Activated CD8-positive, alpha-beta T cell treated with anti-CD3 and anti-CD28 coated beads for 36 hours (primary cell): ENCODE measurements around the gene INTS1. TPM values are rescaled to one million over a fixed set of nuclear protein-coding genes. Genes with fewer than 3 reads are reported as not detected.

Experiments used
- ATAC-seq: fragments of 200-7000 bp; cut with Tn5 transposase; one replicate; pipeline ENCODE4 v1.10.0; 2021; ENCODE audit warnings: mild to moderate bottlenecking, moderate library complexity
- CTCF ChIA-PET: fragments of 350-600 bp; sonication (Branson Sonifier 250); formaldehyde crosslinking; loops from one replicate; lab custom pipeline; 2021; ENCODE audit warnings: antibody characterized with exemption; lab: Charles Lee
- POLR2A ChIA-PET: fragments of 350-600 bp; sonication (Branson Sonifier 250); formaldehyde crosslinking; loops from one replicate; lab custom pipeline; 2021; ENCODE audit warnings: antibody characterized with exemption; lab: Charles Lee
- DNase-seq: peaks from one replicate; pipeline ENCODE4 v3.0.0-alpha.2; 2020
- H3K27ac Mint-ChIP-seq: one replicate; pipeline ENCODE4 v1.8.0; 2021; ENCODE audit warnings: mild to moderate bottlenecking, mixed read lengths
- H3K27me3 Mint-ChIP-seq: one replicate; pipeline ENCODE4 v1.8.0; 2021; ENCODE audit warnings: mixed read lengths
- H3K36me3 Mint-ChIP-seq: one replicate; pipeline ENCODE4 v1.8.0; 2021; ENCODE audit warnings: low read depth, mixed read lengths
- H3K4me1 Mint-ChIP-seq: one replicate; pipeline ENCODE4 v1.8.0; 2021; ENCODE audit warnings: low read depth, mixed read lengths
- H3K4me3 Mint-ChIP-seq: one replicate; pipeline ENCODE4 v1.8.0; 2021; ENCODE audit warnings: mild to moderate bottlenecking, moderate library complexity, mixed read lengths
- H3K9me3 Mint-ChIP-seq: one replicate; pipeline ENCODE4 v1.8.0; 2021; ENCODE audit warnings: mixed read lengths
- CTCF ChIP-seq: fragments of 200-600 bp; IDR thresholded peaks from one replicate; pipeline ENCODE4 v1.8.0; 2022; ENCODE audit warnings: antibody characterized with exemption, mild to moderate bottlenecking
- intact Hi-C: fragments of 100-400 bp; cut with micrococcal nuclease; formaldehyde crosslinking; loops from one replicate; pipeline ENCODE4 v1.10.0; 2022
- total RNA-seq, 2 experiments: library from RNA; stranded (reverse); gene quantifications; one replicate each; pipeline ENCODE4 v1.2.3, GENCODE V29; 2021

The INTS1 gene
- total RNA-seq, 2 experiments from 2014 or later: 100 to 103 TPM

- DNase-seq (no peak), ATAC-seq (no peak)
- Mint-ChIP-seq H3K27ac (no peak overlapping the region), H3K4me3 (no peak overlapping the region), H3K36me3 (peaks cover 8% of the 10 kb centered on the region), H3K4me1 (peaks cover 9% of the 10 kb centered on the region), H3K27me3 (no peaks in the 10 kb centered on the region), H3K9me3 (no peaks in the 10 kb centered on the region)
- POLR2A ChIA-PET: interaction anchor here (1.1 to 2.0 kb wide), 2 partner anchors 13 to 28 kb away, joined by 4 read pairs; no protein-coding TSS in a partner anchor
- TF ChIP-seq CTCF: no peak
- intact Hi-C loops: no loop called here
- CTCF ChIA-PET: interaction anchor here (1.5 to 2.3 kb wide), 5 partner anchors 10 to 482 kb away, joined by 4 to 11 read pairs (median 10); no protein-coding TSS in a partner anchor
Observed at GRCh38 chr7:1475393-1475792, 28.8 kb downstream of the INTS1 start.

- Mint-ChIP-seq H3K9me3 (no peaks in the 10 kb centered on the region), H3K27me3 (no peaks in the 10 kb centered on the region), H3K4me3 (no peak overlapping the region), H3K36me3 (peaks cover 8% of the 10 kb centered on the region), H3K4me1 (peaks cover 9% of the 10 kb centered on the region), H3K27ac (no peak overlapping the region)
- ChIA-PET CTCF (interaction anchor here (0.6 to 2.3 kb wide), 19 partner anchors 10 to 481 kb away, joined by 3 to 15 read pairs (median 5); a partner anchor contains a TSS), POLR2A (interaction anchor here (1.1 to 2.0 kb wide), 3 partner anchors 14 to 57 kb away, joined by 3 to 4 read pairs (median 4); no protein-coding TSS in a partner anchor)
- no peak for TF ChIP-seq CTCF
- DNase-seq (no peak), ATAC-seq (no peak)
- intact Hi-C loops: no loop called here
Observed at GRCh38 chr7:1474736-1475135, 29.5 kb downstream of the INTS1 start.

- intact Hi-C loops: no loop called here
- peaks cover 9% of the 10 kb centered on the region for H3K4me1 Mint-ChIP-seq
- POLR2A ChIA-PET: interaction anchor here (0.6 to 2.0 kb wide), 5 partner anchors 14 to 567 kb away, joined by 3 to 4 read pairs (median 3); no protein-coding TSS in a partner anchor
- ATAC-seq: peak; percentile 93
- peaks cover 8% of the 10 kb centered on the region for H3K36me3 Mint-ChIP-seq
- H3K27ac Mint-ChIP-seq: no peak overlapping the region
- no peaks in the 10 kb centered on the region for H3K27me3 Mint-ChIP-seq
- CTCF ChIA-PET: interaction anchor here (0.6 to 2.3 kb wide), 21 partner anchors 9 to 481 kb away, joined by 3 to 15 read pairs (median 5); a partner anchor contains a TSS
- H3K4me3 Mint-ChIP-seq: no peak overlapping the region
- H3K9me3 Mint-ChIP-seq: no peaks in the 10 kb centered on the region
- peak; percentile 97 for TF ChIP-seq CTCF
- peak; percentile 92 for DNase-seq
Observed at GRCh38 chr7:1473864-1474512, 30.2 kb downstream of the INTS1 start.

GRCh38 chr7:1470901-1471300 is 33.3 kb downstream of the INTS1 start:
- CTCF ChIA-PET: no interaction called here

More at GRCh38 chr7:1470901-1471300, 33.3 kb downstream of the INTS1 start:
- DNase-seq (no peak), ATAC-seq (no peak)
- H3K27ac Mint-ChIP-seq: no peak overlapping the region
- H3K4me1 Mint-ChIP-seq: peaks cover 9% of the 10 kb centered on the region
- no peak overlapping the region for H3K4me3 Mint-ChIP-seq
- no peak for TF ChIP-seq CTCF
- intact Hi-C loops: no loop called here
- H3K27me3 Mint-ChIP-seq: no peaks in the 10 kb centered on the region
- H3K9me3 Mint-ChIP-seq: no peaks in the 10 kb centered on the region
- POLR2A ChIA-PET: no interaction called here
- H3K36me3 Mint-ChIP-seq: peaks cover 8% of the 10 kb centered on the region
